Mesenchymal stem cell (in vitro differentiated cells and primary cell): ENCODE measurements around the gene NKD2.

Source experiments
- DNase-seq: peaks from one replicate; pipeline ENCODE4 v3.0.0-alpha.2; 2013
- H2AFZ ChIP-seq: one replicate; pipeline ENCODE4 v1.6.1; 2013; ENCODE audit warnings: low read depth, mild to moderate bottlenecking, control low read depth, inconsistent platforms, low read length, moderate library complexity
- H2AK5ac ChIP-seq: 2 replicates; pipeline ENCODE4 v1.6.1; 2013; ENCODE audit warnings: low read length, moderate library complexity, mild to moderate bottlenecking, inconsistent platforms; ENCODE audit not compliant: severe bottlenecking
- H2BK120ac ChIP-seq: one replicate; pipeline ENCODE4 v1.6.1; 2013; ENCODE audit warnings: low read depth, mild to moderate bottlenecking, inconsistent platforms, low read length, moderate library complexity
- H2BK12ac ChIP-seq, 2 experiments: one replicate each; pipeline ENCODE4 v1.6.1; 2013; ENCODE audit warnings: inconsistent platforms in 2 of 2, low read length in 2 of 2, mild to moderate bottlenecking in 2 of 2, moderate library complexity in 2 of 2, control low read depth in 1 of 2
- H2BK15ac ChIP-seq: one replicate; pipeline ENCODE4 v1.6.1; 2013; ENCODE audit warnings: mild to moderate bottlenecking, low read depth, inconsistent platforms; ENCODE audit not compliant: poor library complexity, severe bottlenecking
- H2BK5ac ChIP-seq: 2 replicates; pipeline ENCODE4 v1.6.1; 2013; ENCODE audit warnings: low read depth, mild to moderate bottlenecking, low read length, control low read depth, inconsistent platforms; ENCODE audit not compliant: poor library complexity, severe bottlenecking
- H3K14ac ChIP-seq, 2 experiments: one replicate each; pipeline ENCODE4 v1.6.1; 2013; ENCODE audit warnings: inconsistent platforms in 2 of 2, low read length in 2 of 2, control low read depth in 1 of 2, mild to moderate bottlenecking in 1 of 2, moderate library complexity in 1 of 2
- H3K18ac ChIP-seq, 2 experiments: one replicate each; pipeline ENCODE4 v1.6.1; 2013; ENCODE audit warnings: inconsistent platforms in 2 of 2, low read length in 2 of 2, control low read depth in 1 of 2, low read depth in 1 of 2, mild to moderate bottlenecking in 1 of 2
- H3K23ac ChIP-seq, 2 experiments: one replicate each; pipeline ENCODE4 v1.6.1; 2013; ENCODE audit warnings: inconsistent platforms in 2 of 2, low read length in 2 of 2, mild to moderate bottlenecking in 2 of 2, moderate library complexity in 2 of 2, control low read depth in 1 of 2
- H3K27ac ChIP-seq: 2 replicates; pipeline ENCODE4 v1.5.1; 2013; ENCODE audit warnings: mild to moderate bottlenecking, moderate library complexity, low read length, control low read depth, inconsistent platforms; ENCODE audit not compliant: poor library complexity, severe bottlenecking
- H3K27me3 ChIP-seq, 2 experiments: 2 replicates each; pipeline versions ENCODE4 v1.6.1 to v1.7.0; 2013; ENCODE audit warnings: low read length in 2 of 2, mild to moderate bottlenecking in 2 of 2, moderate library complexity in 2 of 2, control low read depth in 1 of 2, inconsistent platforms in 1 of 2; ENCODE audit not compliant: control insufficient read depth in 1 of 2, insufficient read depth in 1 of 2
- H3K36me3 ChIP-seq, 2 experiments: 2 replicates each; pipeline versions ENCODE4 v1.6.1 to v1.7.0; 2013; ENCODE audit warnings: low read length in 2 of 2, control low read depth in 1 of 2, inconsistent platforms in 1 of 2, low read depth in 1 of 2, mild to moderate bottlenecking in 1 of 2; ENCODE audit not compliant: insufficient read depth in 2 of 2, control insufficient read depth in 1 of 2
- H3K4ac ChIP-seq, 2 experiments: one replicate each; pipeline ENCODE4 v1.6.1; 2013; ENCODE audit warnings: inconsistent platforms in 2 of 2, low read length in 2 of 2, mild to moderate bottlenecking in 2 of 2, moderate library complexity in 2 of 2, control low read depth in 1 of 2, low read depth in 1 of 2
- H3K4me1 ChIP-seq: 2 replicates; pipeline ENCODE4 v1.6.1; 2013; ENCODE audit warnings: low read depth, low read length, control low read depth; ENCODE audit not compliant: control insufficient read depth, insufficient read depth
- H3K4me2 ChIP-seq: 2 replicates; pipeline ENCODE4 v1.6.1; 2013; ENCODE audit warnings: low read length, mild to moderate bottlenecking, inconsistent platforms; ENCODE audit not compliant: poor library complexity, severe bottlenecking
- H3K4me3 ChIP-seq, 2 experiments: 2 replicates each; pipeline versions ENCODE4 v1.5.1 to v1.7.0; 2013; ENCODE audit warnings: low read length in 2 of 2, mild to moderate bottlenecking in 2 of 2, control low read depth in 1 of 2, low read depth in 1 of 2; ENCODE audit not compliant: insufficient read depth in 1 of 2
- H3K79me1 ChIP-seq: replicated peaks from 2 replicates; pipeline ENCODE4 v1.6.1; 2013; ENCODE audit warnings: mild to moderate bottlenecking, control low read depth, low read length, inconsistent platforms; ENCODE audit not compliant: poor library complexity, severe bottlenecking
- H3K9ac ChIP-seq: 2 replicates; pipeline ENCODE4 v1.7.0; 2013; ENCODE audit warnings: mild to moderate bottlenecking, low read length, moderate library complexity
- H3K9me3 ChIP-seq: 2 replicates; pipeline ENCODE4 v1.7.0; 2013; ENCODE audit warnings: mild to moderate bottlenecking, low read length; ENCODE audit not compliant: control insufficient read depth
- H4K8ac ChIP-seq: one replicate; pipeline ENCODE4 v1.6.1; 2013; ENCODE audit warnings: inconsistent platforms, mild to moderate bottlenecking, low read length, moderate library complexity
- H4K91ac ChIP-seq: one replicate; pipeline ENCODE4 v1.6.1; 2013; ENCODE audit warnings: mild to moderate bottlenecking, low read length, inconsistent platforms
- WGBS: methylation state at CpG from one replicate; pipeline ENCODE4 v1.1.7; 2013; ENCODE audit warnings: mixed read lengths; 5-methylcytosine and 5-hydroxymethylcytosine counted together

The NKD2 gene

DNA sequence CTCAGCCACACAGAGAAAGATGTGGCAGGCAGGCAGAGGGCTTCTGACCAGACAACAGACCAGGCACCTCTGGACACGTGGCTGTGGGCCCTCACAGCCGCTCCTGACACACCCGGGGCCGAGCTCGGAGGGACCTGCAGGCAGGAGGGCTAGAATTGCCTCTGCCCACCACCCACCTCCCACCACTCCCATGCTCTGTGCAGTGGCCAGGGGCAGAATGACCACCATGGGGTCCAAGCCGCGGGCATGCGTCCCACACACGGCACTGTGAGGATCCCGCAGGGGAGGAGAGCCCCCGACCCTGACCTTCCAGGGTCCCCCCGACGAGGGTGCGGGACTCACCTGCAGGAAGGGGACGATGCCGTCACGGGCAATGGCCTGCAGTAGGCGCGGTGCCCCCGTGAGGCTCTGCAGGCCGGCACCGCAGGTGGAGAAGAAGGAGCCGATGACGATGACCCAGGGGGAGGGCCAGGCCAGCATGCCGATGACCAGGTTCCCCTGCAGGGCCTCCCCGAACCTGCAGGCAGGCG lies 69.0 kb downstream of the NKD2 start:
- Histone ChIP-seq H3K27ac (no peak overlapping the region), H3K14ac (no peak overlapping the region)
- WGBS: 95% methylated on average over 27 of the region's 27 CpGs

DNA sequence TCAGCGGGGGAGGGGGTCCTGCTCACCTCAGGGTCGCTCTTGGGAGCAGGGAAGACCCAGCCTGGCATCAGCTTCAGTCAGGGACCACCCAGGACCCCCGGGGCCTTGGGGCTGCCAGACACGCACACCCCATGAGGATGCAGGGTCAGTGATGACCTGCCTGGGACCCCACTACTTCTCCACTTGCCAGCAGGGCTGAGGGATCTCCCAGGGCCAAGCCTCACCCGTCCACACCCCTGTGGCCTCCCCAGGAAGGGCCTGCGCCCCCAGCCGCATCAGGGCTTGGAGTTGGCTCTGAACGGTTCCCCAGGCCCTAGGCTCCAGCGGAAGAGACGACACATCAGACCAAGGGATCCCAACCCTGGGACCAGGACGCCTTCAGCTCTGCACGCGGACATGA lies 69.6 kb downstream of the NKD2 start:
- no peaks in the 10 kb centered on the region for H3K27me3 ChIP-seq
- no peak overlapping the region for H2BK15ac ChIP-seq
- no peak overlapping the region for H3K18ac ChIP-seq
- H4K91ac ChIP-seq: no peak overlapping the region
- no peak overlapping the region for H3K27ac ChIP-seq
- no peak overlapping the region for H2AK5ac ChIP-seq
- H3K36me3 ChIP-seq: peaks cover 14 to 16% of the 10 kb centered on the region in 2 experiments
- no peak overlapping the region for H2AFZ ChIP-seq
- H2BK120ac ChIP-seq: no peak overlapping the region
- no peak overlapping the region for H3K9ac ChIP-seq
- H3K9me3 ChIP-seq: no peaks in the 10 kb centered on the region
- H2BK12ac ChIP-seq: no peak overlapping the region
- peaks cover 5% of the 10 kb centered on the region for H3K4me1 ChIP-seq
- no peak overlapping the region for H3K23ac ChIP-seq
- no peak overlapping the region for H3K4ac ChIP-seq
- H3K4me3 ChIP-seq: no peak overlapping the region
- H3K14ac ChIP-seq: no peak overlapping the region
- no peak for DNase-seq
- no peak overlapping the region for H2BK5ac ChIP-seq
- no peaks in the 10 kb centered on the region for H3K79me1 ChIP-seq
- H4K8ac ChIP-seq: no peak overlapping the region
- 95% methylated on average over 13 of the region's 13 CpGs for WGBS
- no peak overlapping the region for H3K4me2 ChIP-seq

More for the DNA sequence above, 69.0 kb downstream of the NKD2 start:
- Histone ChIP-seq H2BK12ac (no peak overlapping the region), H3K79me1 (no peaks in the 10 kb centered on the region), H3K4ac (no peak overlapping the region), H3K36me3 (peaks cover 13 to 16% of the 10 kb centered on the region in 2 experiments), H3K4me3 (no peak overlapping the region), H4K91ac (no peak overlapping the region), H2BK5ac (no peak overlapping the region), H3K9ac (no peak overlapping the region), H2AK5ac (no peak overlapping the region), H3K4me2 (no peak overlapping the region), H3K4me1 (peaks cover 5% of the 10 kb centered on the region), H3K18ac (no peak overlapping the region), H3K23ac (no peak overlapping the region), H4K8ac (no peak overlapping the region), H3K9me3 (no peaks in the 10 kb centered on the region), H3K27me3 (no peaks in the 10 kb centered on the region), H2BK120ac (no peak overlapping the region), H2BK15ac (no peak overlapping the region), H2AFZ (no peak overlapping the region)
- DNase-seq: no peak

DNA sequence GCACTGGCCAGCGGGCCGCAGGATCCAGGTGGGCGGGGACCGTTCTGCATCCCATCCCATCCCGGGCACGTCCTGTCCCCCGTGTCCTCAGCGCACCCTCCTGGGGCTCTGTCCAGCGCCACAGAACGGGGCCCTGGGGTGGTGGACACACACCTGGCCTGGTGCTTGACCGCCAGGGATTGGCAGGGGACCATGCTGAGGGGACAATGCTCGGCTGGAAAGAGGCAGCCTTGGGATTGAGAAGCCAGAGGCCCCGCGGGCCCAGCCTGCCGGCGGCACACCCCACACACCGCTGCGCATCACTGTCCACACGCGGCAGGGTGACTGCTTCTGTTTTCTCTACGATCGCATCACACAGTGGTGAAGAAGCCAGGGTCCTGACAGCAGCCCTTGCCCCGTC lies 70.2 kb downstream of the NKD2 start:
- H3K4me1 ChIP-seq: peaks cover 3% of the 10 kb centered on the region
- no peak overlapping the region for H4K91ac ChIP-seq
- H3K27me3 ChIP-seq: no peaks in the 10 kb centered on the region
- no peak overlapping the region for H2AFZ ChIP-seq
- DNase-seq: no peak
- H3K14ac ChIP-seq: no peak overlapping the region
- H2BK5ac ChIP-seq: no peak overlapping the region
- H3K9me3 ChIP-seq: no peaks in the 10 kb centered on the region
- H3K18ac ChIP-seq: no peak overlapping the region
- no peak overlapping the region for H4K8ac ChIP-seq
- WGBS: 98% methylated on average over 19 of the region's 23 CpGs
- H3K79me1 ChIP-seq: no peaks in the 10 kb centered on the region
- H3K36me3 ChIP-seq: peaks cover 12 to 16% of the 10 kb centered on the region in 2 experiments
- no peak overlapping the region for H2AK5ac ChIP-seq
- H3K4ac ChIP-seq: no peak overlapping the region
- H2BK120ac ChIP-seq: no peak overlapping the region
- H2BK15ac ChIP-seq: no peak overlapping the region
- H3K9ac ChIP-seq: no peak overlapping the region
- H3K23ac ChIP-seq: no peak overlapping the region
- H3K4me2 ChIP-seq: no peak overlapping the region
- no peak overlapping the region for H3K4me3 ChIP-seq
- no peak overlapping the region for H3K27ac ChIP-seq
- no peak overlapping the region for H2BK12ac ChIP-seq

DNA sequence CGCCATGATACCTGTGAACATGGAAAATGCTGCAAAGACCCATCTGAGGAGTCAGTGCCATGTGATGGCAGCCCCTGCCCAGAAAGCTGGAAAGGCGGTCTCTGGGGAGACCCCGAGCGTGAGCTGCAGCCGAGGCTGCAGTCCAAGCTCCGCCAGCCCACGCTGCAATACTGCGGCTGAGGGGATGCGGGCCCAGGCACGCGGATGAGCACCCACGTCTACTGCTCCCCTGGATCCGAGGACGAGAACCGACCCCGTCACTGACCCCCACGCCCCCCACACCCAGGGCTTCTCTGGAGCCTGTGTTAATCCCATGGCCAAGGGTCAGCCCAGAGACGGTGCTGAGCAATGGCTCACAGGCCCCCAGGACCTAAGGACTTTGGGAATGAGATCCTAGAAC lies 70.9 kb downstream of the NKD2 start:
- Histone ChIP-seq H3K9me3 (no peaks in the 10 kb centered on the region), H4K91ac (no peak overlapping the region)

More for the DNA sequence above, 70.9 kb downstream of the NKD2 start:
- Histone ChIP-seq H3K23ac (no peak overlapping the region), H2AFZ (no peak overlapping the region), H3K9ac (no peak overlapping the region), H3K4me1 (peaks cover 3% of the 10 kb centered on the region), H3K18ac (no peak overlapping the region), H3K79me1 (no peaks in the 10 kb centered on the region), H2BK120ac (no peak overlapping the region), H3K36me3 (peaks cover 12 to 16% of the 10 kb centered on the region in 2 experiments), H3K4me2 (no peak overlapping the region), H2AK5ac (no peak overlapping the region), H2BK12ac (no peak overlapping the region), H3K27ac (no peak overlapping the region), H2BK15ac (no peak overlapping the region), H4K8ac (no peak overlapping the region), H2BK5ac (no peak overlapping the region), H3K4me3 (no peak overlapping the region), H3K14ac (no peak overlapping the region), H3K4ac (no peak overlapping the region), H3K27me3 (no peaks in the 10 kb centered on the region)
- no peak for DNase-seq
- 95% methylated on average over 18 of the region's 18 CpGs for WGBS
